HT-29 (cell line): Measurements from ENCODE around the gene CHMP4A. TPM values are rescaled to one million over a fixed set of nuclear protein-coding genes. Genes with fewer than 3 reads are reported as not detected.

Source experiments
- DNase-seq: peaks from one replicate; pipeline ENCODE4 v3.0.0-alpha.2; 2015; ENCODE audit warnings: low spot score
- total RNA-seq: library from RNA; depleted of rRNA; stranded (reverse); fragments of >200 nt; shearing (Covaris generic); gene quantifications from 2 replicates; pipeline ENCODE4 v1.2.3, GENCODE V29; 2014; rRNA removed

Gene CHMP4A
- 18.8 and 26.4 TPM in 2 replicates for total RNA-seq

- DNase-seq: peak; percentile 90
Observed at GRCh38 chr14:24212924-24213865, at the start of gene CHMP4A. TSS of gene CHMP4A (minus strand) at chr14:24213488. CDS start at chr14:24213439, 49 bp downstream.

- no peak for DNase-seq
Observed at GRCh38 chr14:24261969-24262327, 48.7 kb upstream of the CHMP4A start.

- no peak for DNase-seq
Observed at GRCh38 chr14:24261256-24261968, 48.1 kb upstream of the CHMP4A start.

DNA sequence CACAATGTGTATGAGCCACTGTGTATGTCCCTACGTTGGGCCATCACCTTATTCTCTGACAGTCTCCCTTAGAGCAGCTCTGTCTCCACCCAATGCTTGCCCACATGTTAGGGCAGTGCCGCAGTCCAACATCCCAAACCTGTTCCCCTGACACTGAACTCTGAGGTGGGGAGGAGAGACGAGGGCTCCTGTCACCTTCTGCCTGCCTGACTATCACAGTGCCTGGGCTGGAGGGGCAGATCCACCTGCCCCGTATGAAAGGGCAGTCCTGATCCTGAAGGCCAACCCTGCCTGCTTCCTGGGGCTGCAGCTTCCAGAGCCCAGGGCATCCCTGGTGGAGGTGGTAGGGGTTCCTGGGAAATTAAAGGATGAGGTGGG is 47.5 kb upstream of the CHMP4A start:
- DNase-seq: no peak

DNA sequence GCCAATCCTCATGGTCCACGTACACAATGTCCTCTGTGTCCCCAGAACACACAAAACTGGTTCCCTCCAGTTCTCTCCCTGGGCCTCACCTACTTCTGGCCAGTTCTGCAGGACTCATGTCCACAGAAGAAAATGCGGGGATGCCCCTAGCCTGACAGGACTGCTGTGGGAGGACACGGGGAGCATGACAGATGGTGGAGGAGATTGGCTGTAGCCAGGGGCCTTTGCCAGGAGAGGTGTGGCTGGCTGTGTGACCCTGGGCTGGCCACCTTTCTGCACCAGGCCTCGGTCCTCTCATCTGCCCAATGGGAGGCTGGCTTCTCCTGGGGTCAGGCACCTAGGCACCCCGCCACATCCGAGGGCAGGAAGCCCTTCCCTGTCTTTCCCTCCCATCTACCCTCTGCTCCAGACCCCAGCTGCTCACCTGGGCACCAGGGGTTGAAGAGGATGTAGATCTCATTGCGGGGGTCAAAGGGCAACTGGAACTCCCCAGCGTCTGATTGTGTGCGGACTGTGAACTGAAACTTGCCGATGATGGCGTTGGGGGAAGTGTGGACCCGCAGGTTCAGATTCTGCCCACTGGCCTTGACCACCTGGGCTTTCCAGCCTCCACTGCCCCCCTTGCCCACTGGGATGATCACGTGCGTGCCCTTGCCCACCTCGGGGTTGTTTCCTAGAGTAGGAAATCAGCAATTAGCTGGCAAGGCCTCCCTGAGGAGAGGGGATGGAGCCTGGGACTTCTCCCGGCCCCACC is 46.9 kb upstream of the CHMP4A start:
- DNase-seq: no peak

DNA sequence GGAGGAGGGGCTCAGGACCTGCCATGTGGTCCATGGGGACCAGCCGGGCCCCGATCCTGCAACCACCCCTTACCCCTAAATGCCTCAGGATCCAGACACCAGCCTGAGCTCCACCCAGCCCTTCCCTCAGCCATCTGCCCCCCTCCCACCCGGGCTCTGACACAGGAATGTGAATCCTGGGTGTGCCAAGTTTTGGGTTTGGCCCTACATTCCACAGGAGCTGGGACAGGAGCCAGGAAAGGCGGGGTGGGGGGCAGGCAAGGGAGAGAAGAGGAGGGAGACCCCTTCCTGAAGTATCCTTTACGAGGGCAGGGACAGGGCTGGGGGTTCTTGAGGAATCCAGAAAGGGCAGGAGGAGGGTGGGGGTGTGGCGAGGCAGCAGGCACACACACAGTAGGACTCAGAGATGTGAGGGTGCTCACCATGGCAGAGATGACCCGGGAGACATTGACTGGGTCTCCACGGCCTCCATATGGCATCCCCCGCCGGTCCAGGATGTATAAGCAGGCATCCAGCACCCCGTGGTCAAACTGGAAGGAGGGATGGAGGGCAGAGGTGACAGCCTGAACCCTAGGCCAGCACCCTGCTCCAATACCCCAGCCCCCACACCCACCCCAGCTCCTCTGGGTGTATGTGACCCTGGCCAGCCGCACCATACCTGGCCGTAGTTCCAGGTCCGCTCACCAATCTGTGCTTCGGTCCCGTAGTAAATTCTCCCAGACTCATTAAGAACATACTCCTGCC is 46.2 kb upstream of the CHMP4A start:
- no peak for DNase-seq

- no peak for DNase-seq
Observed at GRCh38 chr14:24258548-24259265, 45.4 kb upstream of the CHMP4A start.

DNA sequence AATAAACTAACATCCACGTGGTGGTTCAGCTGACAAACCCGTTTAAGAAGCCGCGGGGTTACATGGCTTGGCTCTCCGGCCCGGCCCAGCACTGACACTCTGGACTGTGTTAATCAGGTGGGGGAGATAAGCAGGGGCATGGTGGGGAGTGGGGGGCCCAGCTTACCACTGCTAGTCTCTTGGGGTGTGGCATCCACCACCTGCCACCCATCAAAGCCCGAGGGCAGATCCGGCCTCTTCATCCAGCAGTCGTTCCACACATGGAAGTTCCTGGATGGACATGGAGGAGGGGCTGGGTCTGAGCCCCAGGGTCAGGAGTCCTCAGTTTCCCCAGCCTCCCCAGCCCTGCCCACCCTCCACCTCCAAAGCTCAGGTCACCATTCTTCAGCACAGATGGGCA is 44.8 kb upstream of the CHMP4A start:
- no peak for DNase-seq

DNA sequence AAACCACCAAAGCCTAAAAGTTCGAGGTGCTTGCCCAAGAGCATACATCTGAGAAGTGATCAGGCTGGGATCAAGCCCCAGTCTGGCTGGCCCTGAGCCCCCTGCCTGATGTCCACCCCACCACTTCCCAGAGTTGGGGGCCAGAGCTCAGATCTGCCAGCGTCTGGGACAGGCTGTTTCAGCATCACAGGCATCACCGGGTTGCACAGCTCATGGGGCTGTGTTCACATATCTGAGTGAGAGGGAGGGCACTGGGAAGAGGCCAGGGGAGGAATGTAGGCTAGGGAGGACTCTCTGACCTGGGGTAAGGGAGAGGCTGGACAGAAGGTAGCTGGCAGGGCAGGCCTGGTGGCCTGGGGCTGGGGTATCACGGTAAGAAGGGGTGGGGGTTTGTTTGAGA is 43.7 kb upstream of the CHMP4A start:
- DNase-seq: no peak

- DNase-seq: no peak
Observed at GRCh38 chr14:24255931-24256711, 42.8 kb upstream of the CHMP4A start.

GRCh38 chr14:24255438-24255837 is 42.1 kb upstream of the CHMP4A start:
- DNase-seq: no peak

- no peak for DNase-seq
Observed at GRCh38 chr14:24254630-24255392, 41.5 kb upstream of the CHMP4A start.

DNA sequence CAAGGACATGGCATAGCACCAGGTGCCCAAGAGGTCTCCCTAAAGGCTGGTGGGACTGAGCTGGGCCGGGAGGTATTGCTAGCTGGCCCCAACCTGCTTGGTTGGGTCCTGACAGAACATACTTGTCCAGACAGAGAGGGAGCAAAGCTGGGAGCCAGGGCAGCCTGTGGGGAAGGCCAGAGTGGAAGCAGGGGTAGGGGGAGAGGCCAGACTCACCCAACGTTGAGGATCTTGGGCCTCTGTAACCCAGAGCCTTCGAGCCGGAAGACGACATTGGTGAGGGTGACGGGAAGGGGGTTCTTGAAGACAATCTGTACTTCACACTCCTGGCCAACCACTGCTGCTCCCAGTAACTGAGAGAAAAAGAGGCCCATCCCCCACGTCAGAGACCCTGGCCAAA is 40.6 kb upstream of the CHMP4A start:
- no peak for DNase-seq

DNA sequence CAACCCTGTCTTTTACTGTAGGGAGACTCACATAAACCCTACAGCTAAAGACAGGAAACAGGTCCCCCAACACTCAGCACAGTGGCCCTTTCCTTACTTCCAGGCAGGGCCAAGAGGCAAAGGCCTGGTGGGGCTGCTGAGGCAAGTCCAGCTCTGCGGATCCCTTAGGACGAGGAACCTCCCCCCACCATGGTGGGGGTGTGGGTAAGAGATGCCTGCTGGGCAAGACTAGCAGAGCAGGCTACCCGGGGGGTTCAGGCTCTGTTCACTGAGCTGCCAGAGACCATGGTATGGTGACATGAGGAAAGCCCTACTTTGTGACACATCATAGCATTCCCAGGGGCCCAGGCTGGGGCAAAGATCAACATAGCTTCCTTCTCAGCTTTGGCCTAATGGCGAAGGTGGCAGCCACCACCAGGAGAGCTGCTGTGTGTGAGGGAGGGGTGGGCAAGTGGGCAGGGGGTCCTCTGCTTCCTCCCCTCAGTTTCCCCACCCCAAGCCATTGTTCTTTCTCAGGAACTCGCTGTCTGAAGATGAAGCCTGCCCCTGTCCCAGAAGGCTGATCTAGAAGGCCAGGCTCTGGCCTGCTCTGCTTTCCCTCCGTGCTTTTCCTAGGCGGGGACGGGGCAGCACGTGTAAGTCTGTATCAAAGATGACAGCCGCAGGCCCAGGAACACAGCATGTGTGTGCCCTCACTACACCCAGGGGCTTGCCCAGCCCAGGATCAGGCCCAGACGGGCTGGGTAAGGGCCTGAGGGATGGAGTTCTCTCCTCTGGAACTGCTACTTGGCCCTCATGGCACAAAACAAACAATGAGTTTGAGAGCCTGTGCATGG is 39.2 kb upstream of the CHMP4A start:
- no peak for DNase-seq

- no peak for DNase-seq
Observed at GRCh38 chr14:24251880-24252288, 38.6 kb upstream of the CHMP4A start.

DNA sequence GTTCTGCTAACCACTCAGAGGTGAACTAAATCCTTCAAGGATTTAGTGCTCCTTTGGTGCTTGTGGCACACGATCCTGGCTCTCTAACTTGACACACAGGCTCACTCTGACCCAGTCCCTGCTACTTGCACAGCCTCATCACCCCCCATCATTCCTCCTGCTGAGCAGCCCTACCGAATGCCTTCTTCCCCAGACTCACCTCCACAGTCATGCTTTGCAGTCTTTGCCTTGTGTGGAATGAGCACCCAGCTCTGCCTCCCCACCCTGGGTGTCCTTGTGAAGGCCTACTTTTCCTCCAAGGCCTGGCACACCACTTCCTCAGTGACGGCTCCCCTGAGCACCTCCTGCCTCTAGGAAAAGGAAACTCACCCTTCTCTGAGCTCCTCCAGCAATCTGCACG is 37.1 kb upstream of the CHMP4A start:
- DNase-seq: no peak

DNA sequence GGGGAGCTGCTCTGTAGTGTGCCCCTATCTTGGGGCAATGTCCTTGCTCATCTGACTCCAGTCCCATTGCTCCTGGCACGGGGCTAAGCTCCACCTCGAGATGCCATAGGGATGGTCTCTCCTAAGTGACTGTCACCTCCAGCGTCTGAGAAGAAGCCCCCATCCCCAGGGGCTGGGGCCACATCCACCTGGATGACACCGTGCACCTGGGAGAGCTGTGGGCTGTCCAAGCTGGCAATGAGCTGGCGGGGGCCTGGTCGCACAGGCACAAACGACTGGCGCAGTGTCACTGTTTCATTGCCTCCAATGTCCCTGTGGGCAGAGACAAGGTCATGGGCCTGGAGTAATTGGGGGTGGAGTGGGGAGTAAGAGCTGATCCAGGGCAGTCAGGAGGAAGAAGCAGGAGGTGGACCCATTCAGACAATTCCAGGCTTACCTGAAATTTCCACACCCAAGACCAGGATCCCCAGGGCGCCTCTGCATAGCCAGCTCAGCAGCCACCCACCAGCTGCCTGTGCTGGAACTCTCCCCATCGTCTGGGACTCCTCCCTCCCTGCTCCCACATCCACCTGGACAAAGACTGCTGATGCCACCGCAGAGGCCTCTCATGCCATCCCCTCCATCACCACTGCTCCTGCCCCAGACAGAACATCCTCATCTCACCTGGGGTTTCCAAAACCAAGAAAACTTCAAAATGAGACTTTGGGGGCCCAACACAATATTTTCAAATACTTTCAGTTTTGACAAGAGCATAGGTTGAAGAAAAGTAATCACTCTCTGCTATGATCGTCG is 36.1 kb upstream of the CHMP4A start:
- no peak for DNase-seq
